Central memory CD4-positive, alpha-beta T cell (primary cell): Measurements from ENCODE around the gene GPATCH4.
"Not testable (repeated sequence)": the region's sequence is repeated elsewhere in the genome, so short reads cannot be mapped to it uniquely, and the experiment has no call there.

Experiments
- DNase-seq: peaks from one replicate; pipeline ENCODE4 v3.0.0; 2022

GPATCH4 gene

GRCh38 chr1:156572663-156573018, 28.6 kb downstream of the GPATCH4 start:
- no peak for DNase-seq

GRCh38 chr1:156571919-156572662, 29.2 kb downstream of the GPATCH4 start, which contains the start of gene IQGAP3:
Gene IQGAP3 (minus strand): TSS chr1:156572565. CDS start chr1:156572529, 36 bp downstream.
- DNase-seq, result peak; percentile 67

GRCh38 chr1:156571261-156571852, 29.9 kb downstream of the GPATCH4 start:
- DNase-seq, result no peak

GRCh38 chr1:156566436-156566835, 34.8 kb downstream of the GPATCH4 start:
- no peak for DNase-seq

GRCh38 chr1:156565519-156565918, 35.8 kb downstream of the GPATCH4 start:
- DNase-seq, result no peak

GRCh38 chr1:156560585-156561163, 40.6 kb downstream of the GPATCH4 start:
- DNase-seq, result no peak

GRCh38 chr1:156559797-156560385, 41.4 kb downstream of the GPATCH4 start:
- no peak for DNase-seq

GRCh38 chr1:156559086-156559796, 42.0 kb downstream of the GPATCH4 start:
- DNase-seq, result no peak

- no peak for DNase-seq
Observed at GRCh38 chr1:156556354-156556753, 44.9 kb downstream of the GPATCH4 start.

- DNase-seq, result no peak
Observed at GRCh38 chr1:156555715-156556114, 45.6 kb downstream of the GPATCH4 start.

- no peak for DNase-seq
Observed at GRCh38 chr1:156554971-156555370, 46.3 kb downstream of the GPATCH4 start.

GRCh38 chr1:156553860-156554485, 47.3 kb downstream of the GPATCH4 start:
- no peak for DNase-seq

- not testable (repeated sequence) for DNase-seq
Observed at GRCh38 chr1:156552937-156553336, 48.3 kb downstream of the GPATCH4 start.

- DNase-seq, result no peak
Observed at GRCh38 chr1:156552518-156552917, 48.8 kb downstream of the GPATCH4 start.

GRCh38 chr1:156551869-156552268, 49.4 kb downstream of the GPATCH4 start:
- no peak for DNase-seq

- no peak for DNase-seq
Observed at GRCh38 chr1:156551066-156551643, 50.1 kb downstream of the GPATCH4 start.

GRCh38 chr1:156550346-156550745, 50.9 kb downstream of the GPATCH4 start:
- DNase-seq, result no peak

- no peak for DNase-seq
Observed at GRCh38 chr1:156549831-156550230, 51.4 kb downstream of the GPATCH4 start.

- DNase-seq, result no peak
Observed at GRCh38 chr1:156549390-156549789, 51.9 kb downstream of the GPATCH4 start.

GRCh38 chr1:156547982-156548381, 53.3 kb downstream of the GPATCH4 start:
- no peak for DNase-seq

- DNase-seq, result no peak
Observed at GRCh38 chr1:156547434-156547833, 53.8 kb downstream of the GPATCH4 start.

GRCh38 chr1:156546267-156546666, 55.0 kb downstream of the GPATCH4 start:
- no peak for DNase-seq
